Right atrium auricular region (tissue), 2 donors: ENCODE data around the gene WWOX. TPM values are rescaled to one million over a fixed set of nuclear protein-coding genes. Genes with fewer than 3 reads are reported as not detected.

Source experiments
- DNase-seq: peaks from one replicate; pipeline ENCODE4 v3.0.0-alpha.2; 2019; ENCODE audit warnings: low spot score
- H3K27ac ChIP-seq, 2 donors: fragments of 200-600 bp; sonication (generic); 1 replicate in 1 of 2; 2 replicates in 1 of 2; pipeline ENCODE4 v1.5.1; 2016 to 2019
- H3K27me3 ChIP-seq, 2 donors: fragments of 200-600 bp; sonication (generic); one replicate each; pipeline versions ENCODE4 v1.5.1 to v1.6.0; 2017 to 2019
- H3K36me3 ChIP-seq: fragments of 200-600 bp; sonication (generic); one replicate; pipeline ENCODE4 v1.5.1; 2016
- H3K4me1 ChIP-seq, 2 donors: fragments of 200-600 bp; sonication (generic); one replicate each; pipeline versions ENCODE4 v1.5.1 to v1.6.0; 2017 to 2019
- H3K4me3 ChIP-seq, 2 donors: fragments of 200-600 bp; sonication (generic); 1 replicate in 1 of 2; 2 replicates in 1 of 2; pipeline ENCODE4 v1.5.1; 2017 to 2019; ENCODE audit warnings: mild to moderate bottlenecking in 1 of 2, moderate library complexity in 1 of 2
- H3K9me3 ChIP-seq, 2 donors: fragments of 200-600 bp; sonication (generic); one replicate each; pipeline ENCODE4 v1.5.1; 2019
- CTCF ChIP-seq, 2 donors: fragments of 200-600 bp; sonication (generic); IDR thresholded peaks; one replicate each; pipeline ENCODE4 v1.5.1; 2019; ENCODE audit warnings: antibody characterized with exemption in 2 of 2
- total RNA-seq, 2 donors: library from RNA; depleted of rRNA; stranded (reverse); fragments of >200 nt; gene quantifications; one replicate each; pipeline ENCODE4 v1.1.0, GENCODE V29; 2016

WWOX gene
- total RNA-seq, 2 donors from 2014 or later: 14.8 to 20.8 TPM

- H3K4me1 ChIP-seq: no peaks in the 10 kb centered on the region
- H3K4me3 ChIP-seq: no peak overlapping the region
- no peak for DNase-seq
- H3K36me3 ChIP-seq: no peaks in the 10 kb centered on the region
- no peaks in the 10 kb centered on the region for H3K9me3 ChIP-seq
- no peak for TF ChIP-seq CTCF (IDR thresholded peaks at IDR 0.05)
- H3K27me3 ChIP-seq: no peaks in the 10 kb centered on the region
- H3K27ac ChIP-seq: no peak overlapping the region
Observed at GRCh38 chr16:79158337-79158736, 1058.9 kb downstream of the WWOX start.

GRCh38 chr16:79159261-79160049 is 1060.0 kb downstream of the WWOX start:
- H3K9me3 ChIP-seq: no peaks in the 10 kb centered on the region
- no peak overlapping the region for H3K27ac ChIP-seq
- H3K4me1 ChIP-seq: no peaks in the 10 kb centered on the region
- no peak for TF ChIP-seq CTCF (IDR thresholded peaks at IDR 0.05)
- no peak overlapping the region for H3K4me3 ChIP-seq
- no peak for DNase-seq
- no peaks in the 10 kb centered on the region for H3K36me3 ChIP-seq
- H3K27me3 ChIP-seq: no peaks in the 10 kb centered on the region

- peaks cover 0 to 4% of the 10 kb centered on the region in 2 donors for H3K9me3 ChIP-seq
- no peaks in the 10 kb centered on the region for H3K27me3 ChIP-seq
- no peak overlapping the region for H3K4me3 ChIP-seq
- TF ChIP-seq CTCF (IDR thresholded peaks at IDR 0.05): no peak
- H3K4me1 ChIP-seq: no peaks in the 10 kb centered on the region
- DNase-seq: no peak
- H3K27ac ChIP-seq: no peak overlapping the region
- H3K36me3 ChIP-seq: no peaks in the 10 kb centered on the region
Observed at GRCh38 chr16:79162977-79163376, 1063.5 kb downstream of the WWOX start.

GRCh38 chr16:79163691-79164387 is 1064.4 kb downstream of the WWOX start:
- Histone ChIP-seq H3K36me3 (no peaks in the 10 kb centered on the region), H3K4me3 (no peak overlapping the region), H3K27ac (no peak overlapping the region), H3K4me1 (no peaks in the 10 kb centered on the region), H3K9me3 (peaks cover 0 to 6% of the 10 kb centered on the region in 2 donors), H3K27me3 (no peaks in the 10 kb centered on the region)
- TF ChIP-seq CTCF (IDR thresholded peaks at IDR 0.05): no peak
- no peak for DNase-seq

- no peak for TF ChIP-seq CTCF (IDR thresholded peaks at IDR 0.05)
- H3K27ac ChIP-seq: no peak overlapping the region
- H3K27me3 ChIP-seq: no peaks in the 10 kb centered on the region
- peaks cover 0 to 6% of the 10 kb centered on the region in 2 donors for H3K9me3 ChIP-seq
- no peaks in the 10 kb centered on the region for H3K4me1 ChIP-seq
- no peaks in the 10 kb centered on the region for H3K36me3 ChIP-seq
- DNase-seq: no peak
- no peak overlapping the region for H3K4me3 ChIP-seq
Observed at GRCh38 chr16:79164388-79164995, 1065.0 kb downstream of the WWOX start.
